GM18873 (cell line): ENCODE results near the gene GRID1.
"Not testable (repeated sequence)": the region's sequence is repeated elsewhere in the genome, so short reads cannot be mapped to it uniquely, and the experiment has no call there.

ENCODE experiments used
- ATAC-seq: cut with Tn5 transposase; IDR thresholded peaks from one replicate; pipeline ENCODE4 v1.9.1; 2021; ENCODE audit warnings: mild to moderate bottlenecking, moderate library complexity, moderate number of reproducible peaks; ENCODE audit not compliant: unreplicated experiment, low FRiP score

The GRID1 gene

GRCh38 chr10:86256690-86257315, 109.8 kb downstream of the GRID1 start:
- ATAC-seq: no peak

- no peak for ATAC-seq
Measured at GRCh38 chr10:86255405-86256251, 111.0 kb downstream of the GRID1 start.

GRCh38 chr10:86254526-86255174, 111.9 kb downstream of the GRID1 start:
- no peak for ATAC-seq

GRCh38 chr10:86254081-86254480, 112.5 kb downstream of the GRID1 start:
- no peak for ATAC-seq

- ATAC-seq: no peak
Measured at GRCh38 chr10:86253091-86254072, 113.2 kb downstream of the GRID1 start.

DNA sequence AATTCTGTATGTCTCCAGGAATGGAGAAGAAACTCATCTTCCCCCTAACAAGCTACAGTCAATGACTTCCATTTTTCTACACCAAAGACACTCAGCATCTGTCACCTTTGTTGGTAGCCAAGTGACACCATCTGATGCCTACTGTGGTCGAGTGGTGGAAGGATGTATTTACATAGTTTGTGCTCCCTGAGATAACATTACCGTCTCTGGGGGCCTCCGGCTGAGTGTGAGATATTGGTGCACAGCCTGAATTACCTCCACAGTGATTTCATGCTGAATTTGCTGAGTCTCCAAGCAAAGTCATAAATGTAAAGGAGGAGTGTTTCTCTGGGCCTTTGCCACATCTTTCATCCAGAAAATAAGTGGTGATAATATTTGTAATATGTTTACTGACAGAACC, 114.0 kb downstream of the GRID1 start:
- ATAC-seq: no peak

DNA sequence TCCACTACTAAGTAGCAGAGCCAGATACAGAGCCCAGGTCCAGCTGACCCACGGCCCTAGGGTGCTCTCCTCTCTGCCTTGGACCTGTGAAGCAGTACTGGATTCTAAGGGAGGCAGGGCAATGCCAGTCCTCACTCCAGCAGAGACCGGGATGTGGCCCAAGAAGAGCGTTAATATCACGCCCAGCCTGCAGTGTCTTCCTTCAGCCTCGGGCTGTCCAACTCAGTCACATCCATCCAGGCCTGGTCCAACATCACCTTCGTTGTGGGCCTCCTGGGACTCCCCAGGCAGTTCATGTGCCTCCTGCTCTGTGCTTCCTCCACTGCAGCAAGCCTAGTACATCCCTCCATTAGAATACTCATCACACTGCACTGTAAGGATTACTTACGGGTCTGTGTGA, 114.5 kb downstream of the GRID1 start:
- ATAC-seq: no peak

DNA sequence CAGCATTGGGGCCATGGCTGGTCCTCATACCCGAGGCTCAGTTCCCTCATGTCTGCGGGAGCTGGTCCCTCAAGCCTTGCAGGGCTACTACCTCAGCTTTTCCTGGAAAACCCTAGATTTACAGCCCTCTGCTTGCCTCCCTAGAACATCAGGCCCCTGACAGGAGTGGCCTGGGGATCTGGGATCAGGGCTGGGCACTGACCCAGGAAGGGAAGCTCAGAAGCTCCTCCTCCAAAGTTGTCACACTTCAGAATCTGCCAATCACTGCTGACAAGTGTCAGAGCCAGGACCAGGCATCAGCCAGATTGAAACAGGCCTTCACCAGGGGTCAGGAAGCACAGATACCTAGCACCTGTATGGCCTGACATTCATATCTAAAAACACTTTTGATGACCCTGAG, 115.2 kb downstream of the GRID1 start:
- ATAC-seq: no peak

- no peak for ATAC-seq
Measured at GRCh38 chr10:86250399-86250798, 116.2 kb downstream of the GRID1 start.

- no peak for ATAC-seq
Measured at GRCh38 chr10:86249794-86250193, 116.8 kb downstream of the GRID1 start.

DNA sequence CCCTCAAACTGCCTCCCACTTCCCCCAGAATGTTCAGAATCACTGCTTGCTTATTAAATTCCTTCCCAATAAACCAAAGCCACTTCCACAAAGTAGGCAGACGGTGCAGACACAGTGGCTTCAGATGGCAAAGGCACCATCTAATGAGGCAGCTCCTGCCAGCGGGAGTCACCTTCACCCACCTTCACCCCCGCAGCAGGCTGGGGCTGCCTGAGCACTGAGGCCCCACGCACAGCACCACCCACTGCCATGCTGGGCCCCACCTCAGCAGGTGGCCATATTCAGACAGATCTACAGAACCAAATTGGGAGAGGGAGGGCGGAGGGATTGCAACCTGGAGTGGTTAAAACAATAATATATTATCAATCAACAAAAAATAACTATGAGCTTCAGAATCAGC, 118.5 kb downstream of the GRID1 start:
- ATAC-seq: no peak

- ATAC-seq: no peak
Measured at GRCh38 chr10:86247588-86247987, 119.0 kb downstream of the GRID1 start.

DNA sequence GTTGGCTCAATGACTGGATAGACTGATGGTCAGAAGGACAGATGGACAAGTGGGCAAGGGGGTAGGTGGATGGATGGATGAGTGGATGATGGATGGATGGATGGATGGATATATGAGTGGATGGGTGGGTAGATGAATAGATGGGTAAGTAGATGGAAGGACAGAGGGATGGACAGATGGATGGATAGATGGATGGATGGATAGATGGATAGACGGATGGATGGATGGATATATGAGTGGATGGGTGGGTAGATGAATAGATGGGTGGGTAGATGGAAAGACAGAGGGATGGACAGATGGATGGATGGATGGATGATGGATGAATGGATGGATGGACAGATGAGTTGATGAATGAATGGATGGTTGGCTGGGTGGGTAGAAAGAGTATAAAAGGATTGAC, 119.5 kb downstream of the GRID1 start:
- ATAC-seq: no peak

DNA sequence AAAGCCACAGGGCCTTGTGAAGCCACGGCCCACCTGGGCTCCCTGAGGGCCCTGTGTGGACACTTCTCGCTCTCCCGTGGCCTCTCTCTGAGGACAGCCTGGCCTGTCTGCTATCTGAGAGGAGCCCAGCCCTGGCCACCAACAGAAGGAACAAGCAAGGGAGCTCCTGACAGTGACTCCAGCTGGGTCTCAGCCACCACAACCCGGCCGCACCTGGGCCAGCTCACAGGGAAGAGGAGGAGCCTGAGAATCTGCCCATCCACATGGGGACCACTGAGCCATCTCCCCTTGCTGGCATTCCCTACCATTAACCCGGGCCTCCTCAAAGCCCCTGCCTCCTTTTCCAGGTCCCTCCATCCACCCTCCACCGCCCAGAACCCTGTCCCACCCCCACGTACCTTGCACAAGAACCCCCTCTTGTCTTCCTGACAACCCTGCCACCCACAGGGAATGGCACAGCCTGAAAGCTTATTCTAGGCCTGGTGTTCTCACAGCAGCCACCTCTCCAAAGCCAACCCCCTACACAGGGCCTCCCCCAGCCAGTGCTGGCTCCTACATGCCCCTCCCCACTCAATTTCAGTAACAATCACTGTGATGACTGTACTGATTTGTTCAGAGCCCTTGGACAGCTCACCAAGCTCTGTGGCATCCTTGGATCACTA, 120.2 kb downstream of the GRID1 start:
- ATAC-seq: no peak

DNA sequence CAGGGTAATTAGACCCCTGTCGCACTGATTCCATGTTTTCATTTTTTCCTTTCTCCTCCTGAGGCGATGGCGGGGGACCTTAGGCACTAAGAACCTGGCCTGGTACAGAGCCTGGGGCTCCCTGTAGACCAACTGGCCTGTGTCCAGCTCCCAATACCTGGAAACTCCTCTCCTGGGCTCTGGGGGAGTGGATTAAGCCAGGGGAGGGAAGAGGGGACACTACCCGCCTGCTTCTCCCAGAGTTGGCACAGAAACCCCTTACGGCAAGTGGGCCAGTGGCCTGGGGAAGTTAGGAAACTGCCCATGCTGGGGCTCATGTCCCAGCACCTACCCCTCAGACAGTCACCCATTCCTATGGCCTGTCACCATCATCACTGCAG, 121.6 kb downstream of the GRID1 start:
- no peak for ATAC-seq

DNA sequence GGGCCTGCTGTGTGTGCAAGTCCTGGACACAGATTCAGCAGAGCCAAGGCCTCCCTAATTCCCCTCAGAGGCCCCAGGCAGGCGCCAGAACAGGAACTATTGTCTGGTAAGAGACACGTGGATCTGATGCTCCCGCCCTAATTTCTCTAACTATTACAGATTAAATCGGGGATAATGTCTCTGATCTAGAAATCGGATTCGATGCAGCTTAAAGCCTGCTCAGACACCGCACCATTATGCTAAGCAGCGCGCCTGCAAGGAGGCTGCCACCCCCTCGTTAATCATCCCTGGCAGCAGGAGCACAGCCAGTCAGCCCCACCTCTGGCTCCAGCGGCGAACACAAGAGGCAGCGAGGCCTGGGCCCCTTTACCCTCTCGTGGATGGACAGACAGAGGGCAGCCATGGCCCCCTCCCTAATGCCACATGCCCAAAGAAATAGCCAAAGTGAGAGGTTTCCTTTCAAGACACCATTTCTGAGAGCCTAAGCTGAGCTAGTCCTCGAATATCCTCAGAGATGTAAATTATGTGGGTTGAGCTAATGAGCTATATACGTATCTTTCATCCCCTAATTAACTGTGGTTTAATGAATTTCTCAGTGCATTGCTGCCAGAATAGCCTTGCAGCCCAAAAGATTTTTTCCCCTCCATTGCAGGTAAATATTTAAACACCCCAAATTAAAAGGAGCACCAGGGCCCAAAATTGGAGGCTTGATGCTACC, 122.1 kb downstream of the GRID1 start:
- ATAC-seq: no peak

DNA sequence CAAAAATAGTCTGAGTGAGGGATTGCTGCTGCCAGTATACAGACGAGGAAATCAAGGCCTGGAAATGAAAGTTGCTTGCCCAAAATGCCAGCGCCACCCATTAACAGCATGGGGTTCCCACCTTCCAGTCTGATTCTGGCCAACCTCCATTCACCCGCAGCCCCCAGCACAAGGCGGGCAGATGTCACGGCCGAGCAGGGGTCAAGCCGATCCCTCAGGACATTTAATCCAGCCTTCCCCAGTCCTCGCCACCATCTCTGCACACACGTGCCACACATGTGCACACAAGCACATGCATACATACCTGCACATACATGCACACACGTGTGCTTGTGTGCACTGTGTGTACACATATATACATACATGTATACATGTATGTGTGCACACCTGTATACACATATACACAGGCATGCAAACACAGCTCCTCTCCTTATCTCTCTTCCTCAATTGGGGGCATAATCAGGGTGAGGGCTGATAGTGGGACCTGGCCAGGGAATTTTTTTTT, 122.9 kb downstream of the GRID1 start:
- ATAC-seq: no peak

- ATAC-seq: no peak
Measured at GRCh38 chr10:86242761-86243160, 123.8 kb downstream of the GRID1 start.

- not testable (repeated sequence) for ATAC-seq
Measured at GRCh38 chr10:86238089-86238488, 128.5 kb downstream of the GRID1 start.
